Myocyte (in vitro differentiated cells): ENCODE measurements around the gene TSPYL2. TPM values are rescaled to one million over a fixed set of nuclear protein-coding genes. Genes with fewer than 3 reads are reported as not detected.

ENCODE experiments used
- DNase-seq: peaks from one replicate; pipeline ENCODE4 v3.0.0-alpha.2; 2012; ENCODE audit warnings: low read depth
- total RNA-seq: library from RNA; depleted of rRNA; stranded (reverse); fragments of >200 nt; gene quantifications from 2 replicates; pipeline ENCODE4 v1.2.3, GENCODE V29; 2014

TSPYL2 gene
- total RNA-seq, 1 donor from 2014 or later, result 14.5 TPM

DNA sequence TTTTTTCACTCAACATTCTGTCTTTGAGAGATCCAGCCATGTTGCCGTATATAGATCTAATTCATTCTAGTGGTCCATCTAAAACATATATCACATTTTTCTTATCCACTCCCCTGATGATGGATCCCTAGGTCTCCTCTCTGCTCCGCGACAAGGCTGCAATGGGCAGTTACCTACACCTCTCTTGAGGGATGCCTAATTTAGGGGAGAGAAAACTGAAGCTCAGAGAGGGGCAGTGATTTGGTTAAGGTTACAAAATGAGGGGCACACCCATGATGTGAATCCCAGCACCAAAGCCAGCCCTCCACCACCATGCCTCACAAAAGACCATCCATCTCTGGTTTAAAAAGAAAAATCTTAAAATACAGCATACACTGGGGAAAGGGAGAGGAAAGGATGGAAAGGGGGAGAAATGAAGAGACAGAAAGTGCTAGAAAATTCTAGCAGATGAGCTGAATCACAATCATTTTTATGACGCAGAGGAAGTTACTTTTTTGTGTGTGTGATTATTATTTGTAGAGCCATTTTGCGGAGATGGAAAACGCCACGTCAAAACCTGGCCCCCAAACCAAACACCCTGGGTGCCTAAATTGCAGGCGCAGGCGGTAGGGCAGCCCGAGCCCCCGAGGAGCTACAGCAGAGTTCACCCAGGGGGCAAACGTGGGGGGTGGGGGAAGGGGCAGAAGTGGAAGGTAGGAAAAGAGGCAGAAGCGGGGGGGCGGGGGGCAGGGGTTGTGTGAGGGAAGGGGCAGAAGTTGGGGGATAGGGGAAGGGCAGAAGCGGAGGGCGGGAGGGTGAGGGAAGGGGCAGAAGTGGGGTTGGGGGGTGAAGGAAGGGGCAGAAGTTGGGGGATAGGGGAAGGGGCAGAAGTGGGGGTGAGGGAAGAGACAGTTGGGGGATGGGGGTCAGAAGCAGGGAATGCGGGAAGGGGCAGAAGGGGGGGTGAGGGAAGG, 1.3 kb upstream of the TSPYL2 start:
- no peak for DNase-seq

GRCh38 chrX:53082773-53083616, 828 bp downstream of the TSPYL2 start:
- DNase-seq, result no peak

- DNase-seq, result no peak
Observed at GRCh38 chrX:53084043-53084570, 1.9 kb downstream of the TSPYL2 start.

GRCh38 chrX:53084863-53085262, 2.7 kb downstream of the TSPYL2 start:
- no peak for DNase-seq

- no peak for DNase-seq
Observed at GRCh38 chrX:53085661-53086229, 3.6 kb downstream of the TSPYL2 start.

- DNase-seq, result no peak
Observed at GRCh38 chrX:53086464-53086863, 4.3 kb downstream of the TSPYL2 start.

DNA sequence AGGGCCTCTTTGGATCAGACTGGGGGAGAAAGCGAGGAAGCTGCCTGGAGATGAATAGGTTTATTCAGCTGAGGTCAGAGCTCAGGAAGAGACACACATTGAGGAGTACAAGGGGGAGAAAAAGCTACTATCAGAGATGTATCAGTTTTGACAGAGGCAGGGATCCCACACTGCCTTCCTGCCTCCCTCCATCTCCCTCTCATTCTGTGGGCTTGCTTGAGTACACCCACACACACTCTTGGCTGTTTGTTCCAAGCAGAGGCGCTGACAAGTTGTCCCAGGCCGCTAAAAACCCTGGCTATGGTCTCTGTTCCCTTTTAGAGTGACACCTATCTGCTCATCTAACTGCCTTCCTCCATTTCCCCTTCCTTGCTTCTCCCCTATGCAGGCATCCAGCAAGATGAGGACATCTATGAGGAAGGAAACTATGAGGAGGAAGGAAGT, 5.2 kb downstream of the TSPYL2 start:
- no peak for DNase-seq

GRCh38 chrX:53088136-53088974, 6.2 kb downstream of the TSPYL2 start:
- no peak for DNase-seq

- peak; percentile 43 for DNase-seq
Observed at GRCh38 chrX:53089224-53089842, 7.2 kb downstream of the TSPYL2 start.

- DNase-seq, result no peak
Observed at GRCh38 chrX:53089925-53090324, 7.8 kb downstream of the TSPYL2 start.

- no peak for DNase-seq
Observed at GRCh38 chrX:53091354-53091753, 9.2 kb downstream of the TSPYL2 start.

DNA sequence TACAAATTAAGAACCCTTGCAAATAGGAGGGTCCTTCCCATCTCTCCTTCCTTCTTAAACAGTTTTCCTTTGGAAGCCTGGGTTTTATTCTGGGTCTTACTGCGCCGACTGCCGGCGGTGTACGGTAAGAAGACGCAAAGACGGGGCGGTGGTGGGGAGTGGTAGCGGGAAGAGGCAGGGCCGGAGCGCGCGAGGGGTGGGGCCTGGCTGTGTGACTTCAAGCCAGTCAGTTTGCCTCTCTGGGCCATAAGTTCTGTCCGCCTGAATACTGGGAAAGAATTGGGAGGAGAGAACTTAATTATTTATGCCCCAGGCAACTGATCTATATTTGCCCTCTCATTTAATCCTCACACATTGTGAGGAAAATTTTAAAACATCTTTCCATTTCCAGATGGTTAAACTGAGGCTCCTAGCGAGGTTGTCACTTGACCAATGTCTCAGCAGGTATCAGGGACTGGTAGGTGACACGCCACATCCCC, 11.0 kb downstream of the TSPYL2 start:
- DNase-seq, result peak; percentile 73

DNA sequence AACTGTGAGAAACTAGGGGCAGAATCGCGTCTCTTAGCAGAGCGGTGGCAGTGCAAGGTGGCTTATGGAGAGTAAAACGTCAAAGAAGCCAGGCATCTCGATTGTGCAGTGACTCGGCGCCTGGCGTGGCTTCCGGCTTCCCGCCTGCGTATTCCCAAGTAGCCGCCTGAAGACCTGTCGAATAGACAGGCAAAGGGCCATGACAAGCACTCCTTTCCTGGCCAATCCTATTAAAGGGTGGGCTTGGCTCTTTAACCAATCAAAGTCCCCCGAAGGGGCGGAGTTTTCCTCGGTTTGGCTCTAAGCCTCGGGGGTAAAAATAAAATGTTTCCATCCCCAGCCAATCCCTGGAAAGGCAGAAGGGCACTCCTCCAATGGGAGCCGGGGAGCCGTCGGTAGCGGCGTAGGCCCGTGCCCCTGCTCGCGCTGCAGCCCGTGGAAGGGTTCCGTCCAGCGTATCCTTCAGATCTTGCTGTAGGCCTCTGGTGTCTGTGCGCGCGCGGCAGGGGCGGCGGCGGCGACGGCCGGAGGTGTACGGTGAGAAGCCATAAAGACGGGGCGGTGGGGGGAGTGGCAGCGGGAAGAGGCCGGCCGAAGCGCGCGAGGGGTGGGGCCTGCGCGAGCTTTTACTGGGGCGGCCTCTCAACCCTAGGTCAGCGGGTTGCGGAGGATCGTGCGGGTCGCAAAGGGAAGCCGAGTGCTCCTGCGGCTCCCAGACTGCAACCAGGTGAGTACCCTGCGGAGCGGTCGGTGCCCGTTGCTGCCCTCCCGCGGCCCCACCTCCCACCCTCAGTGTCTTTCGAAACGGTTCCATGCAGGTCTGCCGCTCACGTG, 11.8 kb downstream of the TSPYL2 start, which contains the start of gene KANTR:
Gene KANTR (plus strand): TSS at position 395 of the 834 bp plus-strand sequence. CDS start 30,131 bp downstream, outside the sequence.
- DNase-seq, result peak; percentile 96

- no peak for DNase-seq
Observed at GRCh38 chrX:53094582-53094905, 12.4 kb downstream of the TSPYL2 start.

DNA sequence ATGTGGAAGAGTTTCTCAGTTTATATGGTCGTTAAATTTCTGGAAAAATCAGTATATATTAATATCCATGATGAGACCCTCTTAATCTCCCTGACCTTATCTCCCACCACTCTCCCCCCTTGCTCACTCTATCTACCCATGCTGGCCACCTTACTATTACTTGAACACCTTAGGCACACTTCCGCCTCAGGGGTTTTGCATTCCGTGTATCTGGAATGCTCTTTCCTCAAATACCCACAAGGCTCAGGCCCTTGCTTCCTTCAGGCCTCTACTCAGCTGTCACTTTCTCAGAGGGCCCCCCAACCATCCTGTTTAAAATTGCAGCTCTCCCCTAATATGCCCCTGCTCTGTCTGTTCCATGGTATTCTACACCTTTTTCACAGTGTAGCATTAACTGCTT, 13.6 kb downstream of the TSPYL2 start:
- no peak for DNase-seq

- DNase-seq, result no peak
Observed at GRCh38 chrX:53114864-53115549, 32.8 kb downstream of the TSPYL2 start.

GRCh38 chrX:53115550-53115874, 33.3 kb downstream of the TSPYL2 start:
- no peak for DNase-seq

- no peak for DNase-seq
Observed at GRCh38 chrX:53116101-53116500, 33.9 kb downstream of the TSPYL2 start.
